ENCODE measurements around the gene NEUROG3.

Gene NEUROG3

GRCh38 chr10:69612760-69613159 is 39.5 kb upstream of the NEUROG3 start:
- CTCF ChIA-PET: interaction anchor here (0.6 to 1.0 kb wide), 3 partner anchors 22 to 205 kb away, joined by 3 to 4 read pairs (median 3); no protein-coding TSS in a partner anchor

DNA sequence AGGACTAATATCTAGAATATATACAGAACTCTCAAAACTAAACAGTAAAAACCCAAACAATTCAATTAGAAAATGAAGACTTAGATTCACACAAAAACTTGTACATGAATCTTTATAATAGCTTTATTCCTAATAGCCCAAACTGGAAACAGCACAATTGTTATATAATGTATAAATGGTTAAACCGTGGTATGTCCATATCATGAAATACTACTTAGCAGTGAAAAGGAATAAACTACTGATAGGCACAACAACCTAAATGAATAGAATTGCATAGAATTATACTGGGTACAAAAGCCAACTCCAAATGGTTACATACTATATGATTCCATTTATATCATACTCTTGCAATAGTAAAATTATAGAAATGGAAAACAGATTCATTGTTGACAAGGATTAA is 35.9 kb upstream of the NEUROG3 start:
- DNase-seq (ENCODE audit: low spot score): no peak
- TF ChIP-seq CTCF (conservative IDR thresholded peaks at IDR 0.05; ENCODE audit: low read depth): no peak
- no peak overlapping the region for H3K27ac ChIP-seq
- ChIA-PET CTCF (interaction anchor here (0.6 kb wide), 1 partner anchor 1759 kb away, joined by 3 read pairs; no protein-coding TSS in a partner anchor), POLR2A (ENCODE audit: low non-redundant PET) (no interaction called here)

More at GRCh38 chr10:69612760-69613159, 39.5 kb upstream of the NEUROG3 start:
- no peak for TF ChIP-seq CTCF (conservative IDR thresholded peaks at IDR 0.05; ENCODE audit: low read depth)
- no peak overlapping the region for H3K27ac ChIP-seq
- no peak for DNase-seq (ENCODE audit: low spot score)
- POLR2A ChIA-PET (ENCODE audit: low non-redundant PET): no interaction called here

DNA sequence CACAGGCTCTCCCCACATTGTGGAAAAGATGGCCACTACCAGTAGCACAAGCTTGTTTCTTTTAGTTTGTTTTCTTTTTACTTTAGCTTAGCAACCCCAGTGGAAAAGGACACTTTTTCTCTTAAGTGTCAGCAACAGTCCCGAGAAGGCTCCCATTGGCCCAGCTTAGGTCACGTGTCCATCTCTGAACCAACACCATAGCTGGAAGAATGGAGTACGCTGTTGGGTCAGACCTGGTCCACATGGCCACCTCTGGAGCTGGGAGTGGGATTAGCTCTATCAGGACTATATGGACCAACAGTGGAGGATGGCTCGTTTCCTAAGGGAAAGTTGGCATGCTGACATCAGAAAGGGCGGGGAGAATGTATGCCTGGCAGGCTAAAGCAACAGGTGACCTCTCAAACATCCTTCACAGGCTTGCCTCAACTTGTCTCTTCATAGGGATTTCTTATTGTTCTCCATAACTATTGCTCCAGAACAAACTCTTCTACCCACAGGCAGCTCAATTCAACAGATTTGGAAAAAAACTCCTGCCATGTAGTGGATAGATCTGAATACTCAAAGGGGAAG is 27.6 kb upstream of the NEUROG3 start:
- H3K27ac ChIP-seq: no peak overlapping the region
- no peak for DNase-seq (ENCODE audit: low spot score)
- ChIA-PET CTCF (interaction anchor here (1.3 kb wide), 1 partner anchor 28 kb away, joined by 3 read pairs; no protein-coding TSS in a partner anchor), POLR2A (ENCODE audit: low non-redundant PET) (no interaction called here)
- TF ChIP-seq CTCF (conservative IDR thresholded peaks at IDR 0.05; ENCODE audit: low read depth): no peak

- H3K27ac ChIP-seq: no peak overlapping the region
- CTCF ChIA-PET: no interaction called here
- POLR2A ChIA-PET (ENCODE audit: low non-redundant PET): no interaction called here
- DNase-seq (ENCODE audit: low spot score): no peak
- no peak for TF ChIP-seq CTCF (conservative IDR thresholded peaks at IDR 0.05; ENCODE audit: low read depth)
These were observed 15.1 kb upstream of the NEUROG3 start for GRCh38 chr10:69588358-69588757.

GRCh38 chr10:69584624-69585023 is 11.4 kb upstream of the NEUROG3 start:
- TF ChIP-seq CTCF (conservative IDR thresholded peaks at IDR 0.05; ENCODE audit: low read depth): no peak
- no peak for DNase-seq (ENCODE audit: low spot score)
- POLR2A ChIA-PET (ENCODE audit: low non-redundant PET): no interaction called here
- CTCF ChIA-PET: interaction anchor here (0.6 to 0.7 kb wide), 3 partner anchors 221 to 1186 kb away, joined by 3 to 4 read pairs (median 3); no protein-coding TSS in a partner anchor
- no peak overlapping the region for H3K27ac ChIP-seq

DNA sequence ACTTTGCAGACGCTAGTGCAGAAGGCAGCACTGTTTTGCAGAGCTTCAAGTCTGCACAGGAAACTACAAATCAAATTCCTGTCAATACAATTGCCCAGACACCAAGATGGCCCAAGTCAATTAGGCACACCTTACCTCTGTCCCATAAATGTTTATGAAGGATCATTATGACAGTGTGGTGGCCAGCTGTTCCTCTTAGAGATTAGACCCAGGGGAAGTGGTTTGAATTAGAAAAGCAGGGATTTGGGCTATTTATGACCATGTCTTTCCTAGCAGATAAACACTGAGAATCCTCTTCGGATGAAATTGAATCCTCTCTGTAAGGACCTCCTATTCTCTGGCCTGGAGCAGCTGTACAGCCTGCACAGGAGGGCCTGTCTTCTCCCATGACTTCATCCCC is 9.9 kb upstream of the NEUROG3 start:
- no peak overlapping the region for H3K27ac ChIP-seq
- CTCF ChIA-PET: interaction anchor here (0.6 to 1.2 kb wide), 2 partner anchors 9 to 746 kb away, joined by 3 to 4 read pairs; no protein-coding TSS in a partner anchor
- no peak for DNase-seq (ENCODE audit: low spot score)
- TF ChIP-seq CTCF (conservative IDR thresholded peaks at IDR 0.05; ENCODE audit: low read depth): no peak
- POLR2A ChIA-PET (ENCODE audit: low non-redundant PET): no interaction called here
